ENCODE measurements around the gene KCND3.

The KCND3 gene

GRCh38 chr1:111887875-111888274 lies 101.6 kb downstream of the KCND3 start:
- Histone ChIP-seq H3K27ac (ENCODE audit: insufficient read depth, low read depth, low read length, poor library complexity, severe bottlenecking) (no peak overlapping the region), H3K9me3 (ENCODE audit: control insufficient read depth, low read length) (no peaks in the 10 kb centered on the region), H3K4me1 (ENCODE audit: control insufficient read depth, insufficient read depth, low read length) (peaks cover 13% of the 10 kb centered on the region), H3K4me3 (ENCODE audit: insufficient read depth, low read depth, low read length) (no peak overlapping the region), H3K36me3 (ENCODE audit: control insufficient read depth, insufficient read depth, low read length) (no peaks in the 10 kb centered on the region), H3K27me3 (ENCODE audit: control insufficient read depth, insufficient read depth, low read length, poor library complexity, severe bottlenecking) (no peaks in the 10 kb centered on the region)
- WGBS, 2 experiments = 93 to 98% methylated on average over 1 of the region's 1 CpG

GRCh38 chr1:111887385-111887784 lies 102.1 kb downstream of the KCND3 start:
- WGBS, 2 experiments = 91 to 96% methylated on average over 3 of the region's 3 CpGs

GRCh38 chr1:111886741-111887140 lies 102.7 kb downstream of the KCND3 start:
- Histone ChIP-seq H3K4me1 (ENCODE audit: control insufficient read depth, insufficient read depth, low read length) (peaks cover 17% of the 10 kb centered on the region), H3K9me3 (ENCODE audit: control insufficient read depth, low read length) (no peaks in the 10 kb centered on the region), H3K4me3 (ENCODE audit: insufficient read depth, low read depth, low read length) (no peak overlapping the region), H3K27me3 (ENCODE audit: control insufficient read depth, insufficient read depth, low read length, poor library complexity, severe bottlenecking) (no peaks in the 10 kb centered on the region), H3K36me3 (ENCODE audit: control insufficient read depth, insufficient read depth, low read length) (no peaks in the 10 kb centered on the region), H3K27ac (ENCODE audit: insufficient read depth, low read depth, low read length, poor library complexity, severe bottlenecking) (no peak overlapping the region)
- 47 to 52% methylated on average over 2 of the region's 2 CpGs for WGBS, 2 experiments

More at GRCh38 chr1:111887385-111887784, 102.1 kb downstream of the KCND3 start:
- no peak overlapping the region for H3K4me3 ChIP-seq (ENCODE audit: insufficient read depth, low read depth, low read length)
- H3K9me3 ChIP-seq (ENCODE audit: control insufficient read depth, low read length) = no peaks in the 10 kb centered on the region
- no peaks in the 10 kb centered on the region for H3K36me3 ChIP-seq (ENCODE audit: control insufficient read depth, insufficient read depth, low read length)
- H3K4me1 ChIP-seq (ENCODE audit: control insufficient read depth, insufficient read depth, low read length) = peaks cover 14% of the 10 kb centered on the region
- no peak overlapping the region for H3K27ac ChIP-seq (ENCODE audit: insufficient read depth, low read depth, low read length, poor library complexity, severe bottlenecking)
- H3K27me3 ChIP-seq (ENCODE audit: control insufficient read depth, insufficient read depth, low read length, poor library complexity, severe bottlenecking) = no peaks in the 10 kb centered on the region

- peaks cover 22% of the 10 kb centered on the region for H3K4me1 ChIP-seq (ENCODE audit: control insufficient read depth, insufficient read depth, low read length)
- H3K36me3 ChIP-seq (ENCODE audit: control insufficient read depth, insufficient read depth, low read length) = no peaks in the 10 kb centered on the region
- H3K27ac ChIP-seq (ENCODE audit: insufficient read depth, low read depth, low read length, poor library complexity, severe bottlenecking) = no peak overlapping the region
- no peaks in the 10 kb centered on the region for H3K27me3 ChIP-seq (ENCODE audit: control insufficient read depth, insufficient read depth, low read length, poor library complexity, severe bottlenecking)
- no peak overlapping the region for H3K4me3 ChIP-seq (ENCODE audit: insufficient read depth, low read depth, low read length)
- WGBS, 2 experiments = 95 to 96% methylated on average over 8 of the region's 8 CpGs
- H3K9me3 ChIP-seq (ENCODE audit: control insufficient read depth, low read length) = no peaks in the 10 kb centered on the region
Measured at GRCh38 chr1:111884772-111885443, 104.6 kb downstream of the KCND3 start.

GRCh38 chr1:111882986-111883560 lies 106.4 kb downstream of the KCND3 start:
- no peak overlapping the region for H3K4me3 ChIP-seq (ENCODE audit: insufficient read depth, low read depth, low read length)
- H3K4me1 ChIP-seq (ENCODE audit: control insufficient read depth, insufficient read depth, low read length) = peaks cover 28% of the 10 kb centered on the region
- H3K36me3 ChIP-seq (ENCODE audit: control insufficient read depth, insufficient read depth, low read length) = no peaks in the 10 kb centered on the region
- no peaks in the 10 kb centered on the region for H3K27me3 ChIP-seq (ENCODE audit: control insufficient read depth, insufficient read depth, low read length, poor library complexity, severe bottlenecking)
- WGBS, 2 experiments = 94 to 95% methylated on average over 10 of the region's 10 CpGs
- no peaks in the 10 kb centered on the region for H3K9me3 ChIP-seq (ENCODE audit: control insufficient read depth, low read length)
- H3K27ac ChIP-seq (ENCODE audit: insufficient read depth, low read depth, low read length, poor library complexity, severe bottlenecking) = no peak overlapping the region

- no peak overlapping the region for H3K4me3 ChIP-seq (ENCODE audit: insufficient read depth, low read depth, low read length)
- H3K27ac ChIP-seq (ENCODE audit: insufficient read depth, low read depth, low read length, poor library complexity, severe bottlenecking) = no peak overlapping the region
- no peaks in the 10 kb centered on the region for H3K9me3 ChIP-seq (ENCODE audit: control insufficient read depth, low read length)
- H3K4me1 ChIP-seq (ENCODE audit: control insufficient read depth, insufficient read depth, low read length) = peaks cover 28% of the 10 kb centered on the region
- no peaks in the 10 kb centered on the region for H3K27me3 ChIP-seq (ENCODE audit: control insufficient read depth, insufficient read depth, low read length, poor library complexity, severe bottlenecking)
- H3K36me3 ChIP-seq (ENCODE audit: control insufficient read depth, insufficient read depth, low read length) = no peaks in the 10 kb centered on the region
- 87 to 88% methylated on average over 6 of the region's 6 CpGs for WGBS, 2 experiments
Measured at GRCh38 chr1:111882559-111882958, 106.9 kb downstream of the KCND3 start.

- Histone ChIP-seq H3K27ac (ENCODE audit: insufficient read depth, low read depth, low read length, poor library complexity, severe bottlenecking) (no peak overlapping the region), H3K36me3 (ENCODE audit: control insufficient read depth, insufficient read depth, low read length) (no peaks in the 10 kb centered on the region), H3K9me3 (ENCODE audit: control insufficient read depth, low read length) (no peaks in the 10 kb centered on the region), H3K4me1 (ENCODE audit: control insufficient read depth, insufficient read depth, low read length) (peaks cover 19% of the 10 kb centered on the region), H3K4me3 (ENCODE audit: insufficient read depth, low read depth, low read length) (no peak overlapping the region), H3K27me3 (ENCODE audit: control insufficient read depth, insufficient read depth, low read length, poor library complexity, severe bottlenecking) (no peaks in the 10 kb centered on the region)
- 76 to 77% methylated on average over 17 of the region's 17 CpGs for WGBS, 2 experiments
Measured at GRCh38 chr1:111880881-111881837, 108.3 kb downstream of the KCND3 start.

GRCh38 chr1:111879081-111879480 lies 110.4 kb downstream of the KCND3 start:
- H3K4me3 ChIP-seq (ENCODE audit: insufficient read depth, low read depth, low read length) = no peak overlapping the region
- no peaks in the 10 kb centered on the region for H3K27me3 ChIP-seq (ENCODE audit: control insufficient read depth, insufficient read depth, low read length, poor library complexity, severe bottlenecking)
- H3K27ac ChIP-seq (ENCODE audit: insufficient read depth, low read depth, low read length, poor library complexity, severe bottlenecking) = no peak overlapping the region
- peaks cover 19% of the 10 kb centered on the region for H3K4me1 ChIP-seq (ENCODE audit: control insufficient read depth, insufficient read depth, low read length)
- H3K9me3 ChIP-seq (ENCODE audit: control insufficient read depth, low read length) = no peaks in the 10 kb centered on the region
- 87 to 88% methylated on average over 4 of the region's 4 CpGs for WGBS, 2 experiments
- no peaks in the 10 kb centered on the region for H3K36me3 ChIP-seq (ENCODE audit: control insufficient read depth, insufficient read depth, low read length)

GRCh38 chr1:111878649-111879048 lies 110.8 kb downstream of the KCND3 start:
- Histone ChIP-seq H3K36me3 (ENCODE audit: control insufficient read depth, insufficient read depth, low read length) (no peaks in the 10 kb centered on the region), H3K9me3 (ENCODE audit: control insufficient read depth, low read length) (no peaks in the 10 kb centered on the region), H3K27ac (ENCODE audit: insufficient read depth, low read depth, low read length, poor library complexity, severe bottlenecking) (no peak overlapping the region), H3K4me1 (ENCODE audit: control insufficient read depth, insufficient read depth, low read length) (peaks cover 19% of the 10 kb centered on the region), H3K4me3 (ENCODE audit: insufficient read depth, low read depth, low read length) (no peak overlapping the region), H3K27me3 (ENCODE audit: control insufficient read depth, insufficient read depth, low read length, poor library complexity, severe bottlenecking) (no peaks in the 10 kb centered on the region)
- 78 to 87% methylated on average over 1 of the region's 1 CpG for WGBS, 2 experiments

GRCh38 chr1:111878091-111878490 lies 111.4 kb downstream of the KCND3 start:
- Histone ChIP-seq H3K27me3 (ENCODE audit: control insufficient read depth, insufficient read depth, low read length, poor library complexity, severe bottlenecking) (no peaks in the 10 kb centered on the region), H3K4me1 (ENCODE audit: control insufficient read depth, insufficient read depth, low read length) (peaks cover 19% of the 10 kb centered on the region), H3K9me3 (ENCODE audit: control insufficient read depth, low read length) (no peaks in the 10 kb centered on the region), H3K4me3 (ENCODE audit: insufficient read depth, low read depth, low read length) (no peak overlapping the region), H3K36me3 (ENCODE audit: control insufficient read depth, insufficient read depth, low read length) (no peaks in the 10 kb centered on the region), H3K27ac (ENCODE audit: insufficient read depth, low read depth, low read length, poor library complexity, severe bottlenecking) (no peak overlapping the region)
- 91 to 93% methylated on average over 7 of the region's 7 CpGs for WGBS, 2 experiments

Measured in ectodermal cell (in vitro differentiated cells).